GM19023 (cell line): ENCODE results near the gene SCYL1.

Source experiments
- ATAC-seq: cut with Tn5 transposase; IDR thresholded peaks from one replicate; pipeline ENCODE4 v1.9.1; 2021; ENCODE audit warnings: mild to moderate bottlenecking, moderate library complexity; ENCODE audit not compliant: unreplicated experiment

Gene SCYL1

DNA sequence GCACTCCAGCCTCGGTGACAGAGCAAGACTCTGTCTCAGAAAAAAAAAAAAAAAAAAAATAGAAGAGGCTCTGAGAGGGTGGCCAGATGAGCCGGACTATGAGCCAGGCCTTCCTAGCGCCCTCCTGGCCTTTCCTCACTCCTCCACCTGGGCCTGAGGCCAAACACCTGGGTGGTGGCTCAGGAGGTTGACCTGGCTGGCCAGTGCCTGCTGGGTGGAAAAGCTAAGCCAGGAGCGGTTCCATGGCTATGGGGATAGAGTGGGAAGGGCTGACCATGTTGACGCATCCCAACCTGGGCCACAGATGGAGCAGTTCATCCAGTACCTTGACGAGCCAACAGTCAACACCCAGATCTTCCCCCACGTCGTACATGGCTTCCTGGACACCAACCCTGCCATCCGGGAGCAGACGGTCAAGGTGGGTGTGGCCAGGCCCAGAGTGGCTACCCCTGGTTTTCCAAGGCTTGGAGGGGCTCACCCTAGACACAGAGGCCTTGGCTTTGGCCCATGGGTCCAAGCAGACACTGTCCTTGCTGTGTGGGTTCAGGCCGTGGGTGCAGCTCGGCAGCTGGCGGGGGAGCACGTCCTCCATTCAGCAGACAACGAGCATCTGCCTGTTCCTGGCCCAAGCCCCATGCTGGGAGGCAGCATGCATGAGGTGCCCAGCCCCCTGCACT is 7.6 kb downstream of the SCYL1 start:
- ATAC-seq, result no peak

DNA sequence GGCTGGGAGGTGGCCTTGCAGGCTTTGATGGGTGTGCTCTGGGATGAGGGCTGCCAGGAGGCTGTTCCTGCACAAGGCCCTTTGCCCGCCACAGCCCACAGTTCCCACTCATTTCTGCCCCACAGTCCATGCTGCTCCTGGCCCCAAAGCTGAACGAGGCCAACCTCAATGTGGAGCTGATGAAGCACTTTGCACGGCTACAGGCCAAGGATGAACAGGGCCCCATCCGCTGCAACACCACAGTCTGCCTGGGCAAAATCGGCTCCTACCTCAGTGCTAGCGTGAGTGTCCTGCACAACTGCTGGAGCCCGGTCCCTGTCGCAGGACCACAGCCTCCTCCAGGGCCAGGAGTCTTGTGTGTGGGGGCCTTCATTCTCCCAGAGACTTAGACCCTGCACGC is 10.2 kb downstream of the SCYL1 start:
- no peak for ATAC-seq

GRCh38 chr11:65536412-65537295 is 11.8 kb downstream of the SCYL1 start:
- no peak for ATAC-seq

GRCh38 chr11:65537296-65537597 is 12.4 kb downstream of the SCYL1 start:
- ATAC-seq, result no peak

DNA sequence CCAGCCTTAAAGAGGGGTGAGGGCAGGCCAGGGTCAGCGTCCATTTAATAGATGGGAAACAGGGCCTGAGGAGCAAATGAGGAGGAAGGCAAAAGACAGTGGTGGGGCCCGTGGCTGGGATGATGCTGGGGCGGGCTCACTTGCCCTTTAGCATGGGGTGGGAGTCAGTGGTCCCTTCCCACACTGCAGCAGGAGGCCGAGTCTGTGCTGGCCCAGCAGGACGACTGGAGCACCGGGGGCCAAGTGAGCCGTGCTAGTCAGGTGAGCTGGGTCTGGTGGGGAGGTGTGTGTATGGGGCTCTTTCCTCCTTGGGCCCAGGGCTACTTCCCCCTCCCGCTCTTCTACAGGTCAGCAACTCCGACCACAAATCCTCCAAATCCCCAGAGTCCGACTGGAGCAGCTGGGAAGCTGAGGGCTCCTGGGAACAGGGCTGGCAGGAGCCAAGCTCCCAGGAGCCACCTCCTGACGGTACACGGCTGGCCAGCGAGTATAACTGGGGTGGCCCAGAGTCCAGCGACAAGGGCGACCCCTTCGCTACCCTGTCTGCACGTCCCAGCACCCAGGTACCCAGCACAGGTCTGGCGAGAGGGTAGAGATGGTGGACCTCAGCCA is 12.8 kb downstream of the SCYL1 start:
- no peak for ATAC-seq

- ATAC-seq, result no peak
Measured at GRCh38 chr11:65538232-65538914, 13.5 kb downstream of the SCYL1 start.

- no peak for ATAC-seq
Measured at GRCh38 chr11:65538915-65539743, 14.2 kb downstream of the SCYL1 start.

GRCh38 chr11:65539744-65540289 is 14.9 kb downstream of the SCYL1 start:
- peak; percentile 60 for ATAC-seq

DNA sequence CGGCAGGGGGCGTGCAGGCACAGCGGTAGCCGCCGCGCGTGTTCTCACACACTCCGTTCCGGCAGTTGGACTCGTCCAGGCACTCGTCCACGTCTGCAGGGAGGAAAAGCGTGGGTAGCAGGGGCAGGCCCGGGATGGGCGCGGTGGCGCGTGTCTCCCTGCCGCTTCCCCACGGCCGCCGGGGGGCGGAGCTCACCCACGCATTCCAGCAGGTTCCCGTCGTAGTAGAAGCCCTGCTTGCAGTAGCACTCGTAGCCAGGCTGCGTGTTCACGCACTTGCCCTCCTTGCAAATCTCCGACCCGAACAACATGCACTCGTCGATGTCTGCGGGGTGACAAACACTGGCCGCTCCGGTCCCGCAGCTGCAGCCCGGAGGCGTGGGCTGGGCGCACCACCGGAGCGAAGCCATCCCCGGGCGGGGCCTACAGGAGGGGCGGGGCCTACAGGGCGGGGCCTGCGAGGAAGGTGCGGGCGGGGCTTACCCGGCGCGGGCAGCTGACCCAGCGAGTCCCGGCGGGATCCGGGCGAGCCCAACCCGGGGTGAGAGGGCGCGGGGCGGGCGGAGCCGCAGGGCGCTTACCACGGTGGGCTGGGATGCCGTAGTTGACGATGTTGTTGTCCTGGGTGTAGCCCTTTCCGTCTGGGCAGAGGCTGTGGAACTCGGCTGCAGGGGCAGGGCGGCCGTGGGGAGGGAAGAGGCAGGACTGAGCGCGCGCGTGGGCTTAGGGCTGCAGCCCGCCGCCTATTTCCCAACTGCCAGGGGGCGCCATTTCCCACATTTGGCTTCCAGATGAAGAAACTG is 15.6 kb downstream of the SCYL1 start:
- ATAC-seq, result peak; percentile 77

DNA sequence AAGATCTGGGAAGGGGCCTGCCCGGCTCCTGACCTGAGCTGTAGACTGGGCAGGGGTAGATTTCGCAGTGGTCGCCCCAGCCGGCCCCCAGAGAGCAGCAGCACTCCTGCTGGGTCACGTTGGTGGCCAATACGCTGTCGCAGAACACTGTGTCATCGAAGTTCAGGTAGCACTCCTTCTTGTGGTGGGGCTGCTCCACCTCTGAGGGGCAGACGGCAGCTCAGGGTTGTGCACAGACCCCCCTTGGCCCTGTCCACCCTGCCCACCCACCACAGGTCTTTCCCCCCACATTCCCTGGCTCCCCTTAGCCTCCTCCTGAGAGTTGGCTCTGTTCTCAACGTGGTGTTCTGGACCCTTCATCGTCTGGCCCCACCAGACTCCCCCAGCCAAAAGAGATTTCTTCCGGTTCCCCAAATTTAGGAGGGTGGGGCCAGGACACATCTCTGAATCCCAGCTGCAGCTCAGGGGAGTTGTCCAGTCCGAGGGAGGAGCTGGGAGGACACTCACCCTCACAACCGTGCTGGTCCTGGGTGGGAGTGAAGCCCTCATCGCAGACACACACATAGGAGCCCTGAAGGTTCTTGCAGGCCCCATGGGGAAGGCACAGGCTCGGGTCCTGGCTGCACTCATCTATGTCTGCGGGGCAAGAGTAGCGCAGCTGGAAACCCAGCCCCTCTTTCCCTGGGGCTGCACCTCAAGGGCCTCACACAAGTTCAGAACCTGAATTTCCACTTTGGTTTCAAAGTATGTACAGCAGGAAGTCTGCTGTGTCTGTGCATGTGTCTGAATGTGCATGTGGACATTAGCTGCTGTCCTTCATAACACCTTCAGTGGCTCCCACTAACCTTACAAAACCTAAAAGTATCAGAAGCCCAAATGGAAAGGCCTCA is 16.5 kb downstream of the SCYL1 start:
- no peak for ATAC-seq

- ATAC-seq, result no peak
Measured at GRCh38 chr11:65542738-65543390, 18.0 kb downstream of the SCYL1 start.

DNA sequence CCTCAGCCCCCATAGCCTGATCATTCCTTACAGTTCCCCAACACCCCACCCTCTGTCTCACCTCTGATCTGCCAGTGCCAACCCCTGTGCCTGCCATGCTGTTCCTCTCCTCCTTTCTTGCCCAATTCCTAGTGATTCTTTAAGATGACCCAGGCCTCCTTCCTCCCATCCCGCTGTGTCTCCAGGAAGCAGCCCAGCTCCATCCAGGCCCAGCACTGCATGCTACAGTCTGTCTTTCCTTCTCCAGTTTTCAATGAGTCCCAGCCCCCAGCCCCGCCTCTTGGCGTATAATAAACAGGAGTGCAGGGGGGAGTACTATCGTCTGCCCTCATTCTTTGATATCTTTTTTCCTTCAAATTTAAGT is 21.0 kb downstream of the SCYL1 start:
- no peak for ATAC-seq

- ATAC-seq, result peak; percentile 77
Measured at GRCh38 chr11:65546217-65546958, 21.5 kb downstream of the SCYL1 start.

DNA sequence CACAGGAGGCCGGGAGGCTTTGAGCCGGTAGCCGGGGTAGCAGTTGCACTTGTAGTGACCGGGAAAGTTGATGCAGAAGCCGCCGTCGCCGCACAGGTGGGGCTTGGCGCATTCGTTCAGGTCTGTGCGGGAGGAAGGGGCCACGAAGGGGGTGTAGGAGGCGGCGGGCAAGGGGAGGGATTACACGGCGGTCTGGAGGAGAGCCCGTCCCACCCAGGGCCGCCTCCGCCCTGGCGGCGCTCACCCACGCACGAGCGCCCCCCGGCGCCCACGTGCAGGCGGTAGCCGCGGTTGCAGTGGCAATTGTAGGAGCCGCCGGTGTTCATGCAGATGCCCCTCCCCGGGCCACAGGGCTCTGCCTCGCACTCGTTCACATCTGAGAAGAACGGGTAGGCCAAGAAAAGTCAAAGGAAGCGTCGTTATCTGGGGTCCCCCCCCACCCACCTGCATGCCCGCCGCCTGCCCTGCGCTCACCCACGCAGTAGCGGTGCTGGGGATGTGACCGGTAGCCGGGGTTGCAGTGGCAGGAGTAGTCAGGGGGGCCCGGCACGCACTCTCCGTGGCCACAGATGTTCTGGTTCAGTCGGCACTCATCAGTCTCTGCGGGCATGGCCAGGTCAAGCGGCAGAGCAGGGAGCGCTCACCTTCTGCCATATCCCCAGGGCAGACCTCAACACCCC is 22.7 kb downstream of the SCYL1 start:
- ATAC-seq, result no peak

GRCh38 chr11:65548395-65548794 is 23.5 kb downstream of the SCYL1 start:
- ATAC-seq, result no peak

DNA sequence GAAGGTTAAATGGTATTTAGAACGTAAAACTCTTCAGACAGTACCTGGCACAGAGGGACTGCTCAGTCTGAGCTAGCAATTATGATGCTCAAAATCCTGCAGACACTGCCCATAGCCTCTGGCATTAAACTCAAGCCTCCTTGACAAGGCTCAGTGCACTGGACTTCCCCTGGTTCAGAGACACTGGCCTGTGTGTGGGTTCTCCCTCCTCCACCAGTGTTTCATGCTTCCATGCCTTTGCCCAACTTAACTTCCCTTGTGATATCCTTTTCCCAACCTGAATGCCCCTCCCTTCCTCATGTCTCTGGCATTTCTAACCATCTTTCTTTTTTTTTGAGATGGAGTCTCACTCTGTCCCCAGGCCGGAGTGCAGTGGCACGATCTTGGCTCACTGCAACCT is 24.2 kb downstream of the SCYL1 start:
- ATAC-seq, result no peak
